Measurements from ENCODE around the gene RPS21. TPM values are rescaled to one million over a fixed set of nuclear protein-coding genes. Genes with fewer than 3 reads are reported as not detected.

RPS21 gene
- total and polyA plus RNA-seq, 9 of the 15 experiments (the other 6 are each of a cell fraction or from before 2014, with no cell fraction given) = 1,380 to 5,647 (median 3,091) TPM

DNA sequence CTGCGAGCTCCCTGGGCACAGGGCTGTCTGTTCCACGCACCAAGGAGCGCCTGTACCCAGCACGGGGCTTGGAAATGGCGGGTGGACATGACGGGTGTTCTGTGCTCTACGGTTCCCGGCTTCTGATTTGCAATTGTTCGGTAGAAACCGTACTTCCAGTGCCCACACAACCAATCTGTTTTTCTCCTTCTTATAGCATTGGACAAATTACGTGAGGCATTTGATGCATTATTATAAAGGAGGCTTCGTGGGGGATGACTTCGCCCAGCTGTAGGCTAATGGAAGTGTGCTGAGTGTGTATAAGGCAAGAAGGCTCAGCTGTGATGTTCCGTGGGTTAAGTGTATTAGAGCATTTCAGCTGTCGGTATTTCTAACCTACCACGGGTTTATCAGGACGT, 9.8 kb upstream of the RPS21 start:
- peaks cover 2% of the 10 kb centered on the region; the same call in 1 of the 2 replicates for H3K9me3 ChIP-seq (replicated peaks; ENCODE audit: control insufficient read depth, insufficient read depth, low read depth, low read length)
- H3K79me2 ChIP-seq (ENCODE audit: control insufficient read depth, insufficient read depth, low read length) = no peaks in the 10 kb centered on the region
- H3K4me3 ChIP-seq = no peak overlapping the region
- TF ChIP-seq KAT7 (CRISPR knock-in tag; IDR thresholded peaks at IDR 0.05; ENCODE audit: borderline replicate concordance) (no peak), ZNF165 (CRISPR knock-in tag; IDR thresholded peaks at IDR 0.05; ENCODE audit: borderline replicate concordance) (no peak), HDAC2 (IDR thresholded peaks at IDR 0.05) (no peak), POLR2G (IDR thresholded peaks at IDR 0.05; ENCODE audit: low read depth, low read length) (peak; percentile 3; the same call in 1 of the 2 replicates), TAF7 (tag; IDR thresholded peaks at IDR 0.05) (no peak), ERF (CRISPR knock-in tag; IDR thresholded peaks at IDR 0.05) (no peak), ELF2 (CRISPR knock-in tag; IDR thresholded peaks at IDR 0.05) (no peak)
- TF ChIP-seq, protein P1, sequence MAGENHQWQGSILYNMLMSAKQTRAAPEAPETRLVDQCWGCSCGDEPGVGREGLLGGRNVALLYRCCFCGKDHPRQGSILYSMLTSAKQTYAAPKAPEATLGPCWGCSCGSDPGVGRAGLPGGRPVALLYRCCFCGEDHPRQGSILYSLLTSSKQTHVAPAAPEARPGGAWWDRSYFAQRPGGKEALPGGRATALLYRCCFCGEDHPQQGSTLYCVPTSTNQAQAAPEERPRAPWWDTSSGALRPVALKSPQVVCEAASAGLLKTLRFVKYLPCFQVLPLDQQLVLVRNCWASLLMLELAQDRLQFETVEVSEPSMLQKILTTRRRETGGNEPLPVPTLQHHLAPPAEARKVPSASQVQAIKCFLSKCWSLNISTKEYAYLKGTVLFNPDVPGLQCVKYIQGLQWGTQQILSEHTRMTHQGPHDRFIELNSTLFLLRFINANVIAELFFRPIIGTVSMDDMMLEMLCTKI (IDR thresholded peaks at IDR 0.05; ENCODE audit: partially characterized antibody) = no peak
- TF ChIP-seq, protein P2, sequence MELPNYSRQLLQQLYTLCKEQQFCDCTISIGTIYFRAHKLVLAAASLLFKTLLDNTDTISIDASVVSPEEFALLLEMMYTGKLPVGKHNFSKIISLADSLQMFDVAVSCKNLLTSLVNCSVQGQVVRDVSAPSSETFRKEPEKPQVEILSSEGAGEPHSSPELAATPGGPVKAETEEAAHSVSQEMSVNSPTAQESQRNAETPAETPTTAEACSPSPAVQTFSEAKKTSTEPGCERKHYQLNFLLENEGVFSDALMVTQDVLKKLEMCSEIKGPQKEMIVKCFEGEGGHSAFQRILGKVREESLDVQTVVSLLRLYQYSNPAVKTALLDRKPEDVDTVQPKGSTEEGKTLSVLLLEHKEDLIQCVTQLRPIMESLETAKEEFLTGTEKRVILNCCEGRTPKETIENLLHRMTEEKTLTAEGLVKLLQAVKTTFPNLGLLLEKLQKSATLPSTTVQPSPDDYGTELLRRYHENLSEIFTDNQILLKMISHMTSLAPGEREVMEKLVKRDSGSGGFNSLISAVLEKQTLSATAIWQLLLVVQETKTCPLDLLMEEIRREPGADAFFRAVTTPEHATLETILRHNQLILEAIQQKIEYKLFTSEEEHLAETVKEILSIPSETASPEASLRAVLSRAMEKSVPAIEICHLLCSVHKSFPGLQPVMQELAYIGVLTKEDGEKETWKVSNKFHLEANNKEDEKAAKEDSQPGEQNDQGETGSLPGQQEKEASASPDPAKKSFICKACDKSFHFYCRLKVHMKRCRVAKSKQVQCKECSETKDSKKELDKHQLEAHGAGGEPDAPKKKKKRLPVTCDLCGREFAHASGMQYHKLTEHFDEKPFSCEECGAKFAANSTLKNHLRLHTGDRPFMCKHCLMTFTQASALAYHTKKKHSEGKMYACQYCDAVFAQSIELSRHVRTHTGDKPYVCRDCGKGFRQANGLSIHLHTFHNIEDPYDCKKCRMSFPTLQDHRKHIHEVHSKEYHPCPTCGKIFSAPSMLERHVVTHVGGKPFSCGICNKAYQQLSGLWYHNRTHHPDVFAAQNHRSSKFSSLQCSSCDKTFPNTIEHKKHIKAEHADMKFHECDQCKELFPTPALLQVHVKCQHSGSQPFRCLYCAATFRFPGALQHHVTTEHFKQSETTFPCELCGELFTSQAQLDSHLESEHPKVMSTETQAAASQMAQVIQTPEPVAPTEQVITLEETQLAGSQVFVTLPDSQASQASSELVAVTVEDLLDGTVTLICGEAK (IDR thresholded peaks at IDR 0.05) = no peak
- TF ChIP-seq, protein P2 (CRISPR knock-in tag; IDR thresholded peaks at IDR 0.05) = no peak
- H3K27ac ChIP-seq (ENCODE audit: extremely low read depth, low read depth, low read length) = no peak overlapping the region
- H3K4me2 ChIP-seq (ENCODE audit: insufficient read depth, low read length) = no peak overlapping the region
- no peak for DNase-seq (ENCODE audit: extremely low read depth in 1 of 4, low spot score in 3 of 4)
- intact Hi-C loops (cut with micrococcal nuclease) = no loop called here
- ATAC-seq = no peak
- H3K4me1 ChIP-seq (replicated peaks in 1 of 2; ENCODE audit: control insufficient read depth in 2 of 2, insufficient read depth in 2 of 2, low read length in 2 of 2) = peaks cover 0 to 67% of the 10 kb centered on the region in 2 experiments; a peak in 3 of 5 replicates
- no peaks in the 10 kb centered on the region for H3K9me1 ChIP-seq (ENCODE audit: control insufficient read depth, insufficient read depth, low read length)
- peak overlapping the region in 1 of 2 experiments; percentile 74; a peak in 1 of 4 replicates for H3K9ac ChIP-seq (ENCODE audit: insufficient read depth in 1 of 2, low read depth in 2 of 2, low read length in 2 of 2)
- no peak for FAIRE-seq
- 73% methylated on average over 17 of the region's 17 CpGs for WGBS (ENCODE audit: insufficient coverage, low coverage, missing lambda C conversion rate)
- CTCF ChIA-PET (ENCODE audit: low intra/inter-chr PET ratio) = no interaction called here
- H3K36me3 ChIP-seq (ENCODE audit: control insufficient read depth, insufficient read depth, low read length) = peaks cover 8% of the 10 kb centered on the region
- in situ Hi-C loops (cut with MboI) = no loop called here
- no peak overlapping the region for H2AFZ ChIP-seq (ENCODE audit: low read depth, low read length)
- no TSS peak for BruUV-seq (replicated peaks)
- POLR2A ChIA-PET = no interaction called here
- H4K20me1 ChIP-seq (replicated peaks; ENCODE audit: control insufficient read depth, insufficient read depth, low read length) = no peaks in the 10 kb centered on the region
- H3K27me3 ChIP-seq (ENCODE audit: control insufficient read depth in 2 of 2, insufficient read depth in 2 of 2, low read length in 2 of 2) = no peaks in the 10 kb centered on the region
